H9 (cell line): Measurements from ENCODE around the gene MAN1B1. TPM values are rescaled to one million over a fixed set of nuclear protein-coding genes. Genes with fewer than 3 reads are reported as not detected.
A peak's percentile ranks its signal among the peaks of the same experiment; 100 is the strongest.

Source experiments
- DNase-seq: peaks from one replicate; pipeline ENCODE4 v3.0.0-alpha.2; 2017
- H2AFZ ChIP-seq: one replicate; pipeline ENCODE4 v1.6.1; 2013; ENCODE audit warnings: mild to moderate bottlenecking, low read length, control low read depth, moderate library complexity
- H2AK5ac ChIP-seq: 2 replicates; pipeline ENCODE4 v1.6.1; 2013; ENCODE audit warnings: low read length, control low read depth, mixed read lengths; ENCODE audit not compliant: insufficient read length
- H2BK120ac ChIP-seq: one replicate; pipeline ENCODE4 v1.6.1; 2013; ENCODE audit warnings: low read depth, mild to moderate bottlenecking, low read length, control low read depth, inconsistent platforms; ENCODE audit not compliant: poor library complexity, severe bottlenecking
- H2BK12ac ChIP-seq: 2 replicates; pipeline ENCODE4 v1.6.1; 2013; ENCODE audit warnings: low read length, control low read depth, mixed read lengths, low read depth; ENCODE audit not compliant: insufficient read length
- H2BK15ac ChIP-seq: 2 replicates; pipeline ENCODE4 v1.6.1; 2013; ENCODE audit warnings: low read depth, low read length, control low read depth
- H2BK20ac ChIP-seq: one replicate; pipeline ENCODE4 v1.6.1; 2013; ENCODE audit warnings: low read depth, mild to moderate bottlenecking, low read length, control low read depth, inconsistent platforms; ENCODE audit not compliant: poor library complexity, severe bottlenecking
- H2BK5ac ChIP-seq: 2 replicates; pipeline ENCODE4 v1.6.1; 2013; ENCODE audit warnings: low read length, control low read depth, mixed read lengths; ENCODE audit not compliant: insufficient read length
- H3K14ac ChIP-seq: 2 replicates; pipeline ENCODE4 v1.6.1; 2013; ENCODE audit warnings: low read length, control low read depth; ENCODE audit not compliant: insufficient read depth
- H3K18ac ChIP-seq: 2 replicates; pipeline ENCODE4 v1.6.1; 2013; ENCODE audit warnings: low read depth, mild to moderate bottlenecking, mixed read lengths, low read length, control low read depth; ENCODE audit not compliant: insufficient read length
- H3K23ac ChIP-seq: 2 replicates; pipeline ENCODE4 v1.6.1; 2013; ENCODE audit warnings: low read length, control low read depth, mixed read lengths, low read depth; ENCODE audit not compliant: insufficient read length
- H3K23me2 ChIP-seq: 2 replicates; pipeline ENCODE4 v1.6.1; 2013; ENCODE audit warnings: low read depth, mild to moderate bottlenecking, mixed read lengths, low read length, control low read depth; ENCODE audit not compliant: insufficient read length, poor library complexity, severe bottlenecking
- H3K27ac ChIP-seq: 2 replicates; pipeline ENCODE4 v1.5.1; 2013; ENCODE audit warnings: low read length, control low read depth, mixed read lengths, low read depth; ENCODE audit not compliant: insufficient read length
- H3K27me3 ChIP-seq: 2 replicates; pipeline ENCODE4 v1.6.1; 2013; ENCODE audit warnings: low read length, control low read depth, inconsistent platforms; ENCODE audit not compliant: insufficient read depth
- H3K4ac ChIP-seq: 2 replicates; pipeline ENCODE4 v1.6.1; 2013; ENCODE audit warnings: low read depth, mild to moderate bottlenecking, control low read depth, inconsistent platforms, low read length, moderate library complexity
- H3K4me1 ChIP-seq: 2 replicates; pipeline ENCODE4 v1.6.1; 2013; ENCODE audit warnings: low read length, control low read depth, inconsistent platforms; ENCODE audit not compliant: insufficient read depth
- H3K4me2 ChIP-seq: 2 replicates; pipeline ENCODE4 v1.6.1; 2013; ENCODE audit warnings: low read length, control low read depth, mixed read lengths; ENCODE audit not compliant: insufficient read length, insufficient read depth
- H3K56ac ChIP-seq: 2 replicates; pipeline ENCODE4 v1.6.1; 2013; ENCODE audit warnings: low read depth, mild to moderate bottlenecking, mixed read lengths, low read length, control low read depth; ENCODE audit not compliant: insufficient read length
- H3K79me1 ChIP-seq: 2 replicates; pipeline ENCODE4 v1.6.1; 2013; ENCODE audit warnings: low read depth, mild to moderate bottlenecking, moderate library complexity, low read length, control low read depth, inconsistent platforms; ENCODE audit not compliant: insufficient read depth, poor library complexity, severe bottlenecking
- H3K79me2 ChIP-seq: 2 replicates; pipeline ENCODE4 v1.6.1; 2013; ENCODE audit warnings: low read length, control low read depth, inconsistent platforms; ENCODE audit not compliant: insufficient read depth
- H3K9ac ChIP-seq: 2 replicates; pipeline ENCODE4 v1.6.1; 2013; ENCODE audit warnings: low read length, control low read depth, mixed read lengths; ENCODE audit not compliant: insufficient read length; ENCODE audit errors: extremely low read depth
- H3K9me3 ChIP-seq: one replicate; pipeline ENCODE4 v1.6.1; 2013; ENCODE audit warnings: low read depth, low read length, inconsistent platforms; ENCODE audit not compliant: control insufficient read depth
- H3T11ph ChIP-seq: one replicate; pipeline ENCODE4 v1.6.1; 2013; ENCODE audit warnings: mild to moderate bottlenecking, low read length, control low read depth, inconsistent platforms
- H4K20me1 ChIP-seq: one replicate; pipeline ENCODE4 v1.6.1; 2013; ENCODE audit not compliant: control insufficient read depth, insufficient read length, insufficient read depth
- H4K5ac ChIP-seq: 2 replicates; pipeline ENCODE4 v1.6.1; 2013; ENCODE audit warnings: low read depth, mild to moderate bottlenecking, mixed read lengths, low read length, control low read depth; ENCODE audit not compliant: insufficient read length
- H4K8ac ChIP-seq: replicated peaks from 2 replicates; pipeline ENCODE4 v1.6.1; 2013; ENCODE audit warnings: low read length, control low read depth, mixed read lengths, low read depth; ENCODE audit not compliant: insufficient read length
- H4K91ac ChIP-seq: 2 replicates; pipeline ENCODE4 v1.6.1; 2013; ENCODE audit warnings: low read depth, mild to moderate bottlenecking, moderate library complexity, mixed read lengths, low read length, control low read depth; ENCODE audit not compliant: insufficient read length
- H3K27ac Mint-ChIP-seq, 3 experiments: 2 replicates in 2 of 3; 3 replicates in 1 of 3; pipeline ENCODE4 v1.8.0; 2020 to 2021; ENCODE audit warnings: mixed read lengths in 3 of 3, mild to moderate bottlenecking in 1 of 3, moderate library complexity in 1 of 3
- H3K27me3 Mint-ChIP-seq: 2 replicates; pipeline ENCODE4 v1.8.0; 2021; ENCODE audit warnings: low read depth, mild to moderate bottlenecking, moderate library complexity, mixed read lengths
- H3K36me3 Mint-ChIP-seq, 3 experiments: 2 replicates in 2 of 3; 3 replicates in 1 of 3; pipeline ENCODE4 v1.8.0; 2020 to 2021; ENCODE audit warnings: low read depth in 3 of 3, mixed read lengths in 3 of 3; ENCODE audit not compliant: insufficient read depth in 1 of 3
- H3K4me1 Mint-ChIP-seq, 2 experiments: 2 replicates each; pipeline ENCODE4 v1.8.0; 2020; ENCODE audit warnings: mixed read lengths in 2 of 2
- H3K4me3 Mint-ChIP-seq, 2 experiments: 2 replicates in 1 of 2; 3 replicates in 1 of 2; pipeline ENCODE4 v1.8.0; 2020 to 2021; ENCODE audit warnings: mild to moderate bottlenecking in 2 of 2, mixed read lengths in 2 of 2, moderate library complexity in 1 of 2
- H3K9me3 Mint-ChIP-seq, 2 experiments: 2 replicates in 1 of 2; 3 replicates in 1 of 2; pipeline ENCODE4 v1.8.0; 2020; ENCODE audit warnings: mild to moderate bottlenecking in 2 of 2, mixed read lengths in 2 of 2, moderate library complexity in 1 of 2
- CTCF ChIP-seq: fragments of 200-600 bp; sonication (generic); conservative IDR thresholded peaks from 3 replicates; pipeline ENCODE4 v1.8.0; 2021; ENCODE audit warnings: antibody characterized with exemption, mild to moderate bottlenecking
- WGBS: extraction: QIAGEN DNeasy Blood & Tissue Kit; methylation state at CpG from one replicate; pipeline ENCODE4 v1.1.7; 2013; ENCODE audit warnings: missing lambda C conversion rate, low lambda C conversion rate, mixed read lengths; ENCODE audit not compliant: insufficient read length; ENCODE audit errors: extremely low coverage; 5-methylcytosine and 5-hydroxymethylcytosine counted together
- total RNA-seq: library from RNA; stranded (reverse); gene quantifications from 2 replicates; pipeline ENCODE4 v1.2.1, GENCODE V29; 2021

Gene MAN1B1
- total RNA-seq, 1 experiment from 2014 or later, result 34.9 TPM

DNA sequence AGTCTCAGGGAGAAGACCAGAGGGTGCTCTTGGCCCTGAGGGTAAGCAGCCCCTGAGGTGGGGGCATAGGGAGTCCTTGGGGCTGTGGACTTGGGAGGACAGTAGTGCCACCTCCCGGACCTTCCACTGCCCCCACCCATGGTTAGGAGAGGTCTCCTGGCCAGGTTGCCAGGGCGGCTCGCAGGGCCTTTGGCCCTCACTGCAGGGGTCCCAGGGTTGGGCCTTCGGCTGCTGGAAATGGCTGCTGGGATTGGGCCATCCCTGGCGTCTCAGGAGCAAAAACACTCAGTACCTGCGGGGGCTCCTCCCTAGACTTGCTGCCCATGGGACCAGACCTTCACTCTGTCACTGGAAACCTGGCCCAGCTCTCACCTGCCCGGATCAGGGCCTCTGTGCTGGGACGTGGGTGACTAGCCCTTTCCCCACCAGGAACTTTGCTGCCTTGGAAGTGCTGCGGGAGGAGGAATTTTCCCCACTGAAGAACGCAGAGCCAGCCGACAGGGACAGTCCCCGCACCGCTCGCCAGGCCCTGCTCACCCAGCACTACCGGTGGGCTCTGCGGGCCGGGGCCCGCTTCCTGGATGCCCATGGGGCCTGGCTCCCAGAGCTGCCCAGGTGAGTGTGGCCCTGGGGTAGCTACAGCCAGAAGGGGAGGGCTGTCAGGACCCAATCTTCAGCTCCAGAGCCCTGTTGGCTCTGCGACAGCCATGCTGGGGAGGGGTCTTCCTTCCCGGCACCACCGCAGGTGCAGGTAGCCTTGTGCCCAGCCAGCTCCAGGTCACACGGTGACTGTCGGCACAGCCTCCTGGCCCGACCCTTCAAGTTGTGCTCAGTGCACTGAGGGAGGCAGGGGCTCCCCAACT is 6.3 kb upstream of the MAN1B1 start:
- peaks cover 8 to 20% of the 10 kb centered on the region in 2 experiments for H3K4me1 Mint-ChIP-seq
- H3K27ac ChIP-seq, result no peak overlapping the region
- no peak overlapping the region for H2BK20ac ChIP-seq
- H3K9ac ChIP-seq, result no peak overlapping the region
- H3K36me3 Mint-ChIP-seq, result no peaks in the 10 kb centered on the region; a peak in 1 of 7 replicates
- no peak overlapping the region for H2AK5ac ChIP-seq
- no peak overlapping the region for H3K14ac ChIP-seq
- H3K79me2 ChIP-seq, result no peaks in the 10 kb centered on the region
- H4K20me1 ChIP-seq, result peaks cover 3% of the 10 kb centered on the region
- H3K56ac ChIP-seq, result no peak overlapping the region
- H3K4me3 Mint-ChIP-seq, result 0 out of 5 replicates have a peak overlapping the region, but pooled peaks of 1 of the 2 experiments have one; percentile 38
- no peak overlapping the region for H2BK15ac ChIP-seq
- no peak overlapping the region for H3K4ac ChIP-seq
- peaks cover 7% of the 10 kb centered on the region; the same call in 1 of the 2 replicates for H3K27me3 ChIP-seq
- no peak overlapping the region for H2AFZ ChIP-seq
- H4K5ac ChIP-seq, result no peak overlapping the region
- H3K23me2 ChIP-seq, result peaks cover 17% of the 10 kb centered on the region
- H2BK120ac ChIP-seq, result no peak overlapping the region
- no peaks in the 10 kb centered on the region; the same call in 1 of the 2 replicates for H3K4me1 ChIP-seq
- no peak for TF ChIP-seq CTCF
- DNase-seq, result no peak
- no peak overlapping the region for H3K27ac Mint-ChIP-seq
- H3K4me2 ChIP-seq, result no peak overlapping the region
- H3K9me3 Mint-ChIP-seq, result no peaks in the 10 kb centered on the region
- peaks cover 44% of the 10 kb centered on the region for H3K27me3 Mint-ChIP-seq
- H4K8ac ChIP-seq, result no peak overlapping the region
- no peak overlapping the region for H4K91ac ChIP-seq
- no CpG with 5 or more reads among the region's 24 CpGs for whole genome bisulfite sequencing
- no peak overlapping the region for H3T11ph ChIP-seq
- no peak overlapping the region for H2BK12ac ChIP-seq
- no peak overlapping the region for H3K23ac ChIP-seq
- H3K79me1 ChIP-seq, result no peaks in the 10 kb centered on the region
- H3K18ac ChIP-seq, result no peak overlapping the region
- no peak overlapping the region for H2BK5ac ChIP-seq
- no peaks in the 10 kb centered on the region for H3K9me3 ChIP-seq
